Tibial nerve (tissue), 3 donors: Measurements from ENCODE around the gene PPFIBP2.

Experiments
- CTCF ChIP-seq, 5 experiments: fragments of 200-600 bp in 3 of 5; fragments of 450-650 bp in 2 of 5; sonication (generic) in 3 of 5; IDR thresholded peaks; one replicate each; pipeline ENCODE4 v1.5.1; 2016 to 2019; ENCODE audit warnings: antibody characterized with exemption in 5 of 5, mild to moderate bottlenecking in 3 of 5, moderate library complexity in 2 of 5
- POLR2A ChIP-seq, 2 donors: fragments of 450-650 bp; IDR thresholded peaks; one replicate each; pipeline ENCODE4 v1.6.1; 2017; ENCODE audit warnings: antibody characterized with exemption in 2 of 2, mild to moderate bottlenecking in 2 of 2, moderate library complexity in 2 of 2

- TF ChIP-seq CTCF (IDR thresholded peaks at IDR 0.05) (no peak), POLR2A (IDR thresholded peaks at IDR 0.05) (no peak)
Observed at GRCh38 chr11:7492253-7492652, 21.5 kb upstream of the PPFIBP2 start.
